H9 (cell line): ENCODE data around the gene TKTL1. TPM values are rescaled to one million over a fixed set of nuclear protein-coding genes. Genes with fewer than 3 reads are reported as not detected.

ENCODE experiments used
- DNase-seq: peaks from one replicate; pipeline ENCODE4 v3.0.0-alpha.2; 2017
- H2AFZ ChIP-seq: one replicate; pipeline ENCODE4 v1.6.1; 2013; ENCODE audit warnings: mild to moderate bottlenecking, low read length, control low read depth, moderate library complexity
- H2AK5ac ChIP-seq: 2 replicates; pipeline ENCODE4 v1.6.1; 2013; ENCODE audit warnings: low read length, control low read depth, mixed read lengths; ENCODE audit not compliant: insufficient read length
- H2BK120ac ChIP-seq: one replicate; pipeline ENCODE4 v1.6.1; 2013; ENCODE audit warnings: low read depth, mild to moderate bottlenecking, low read length, control low read depth, inconsistent platforms; ENCODE audit not compliant: poor library complexity, severe bottlenecking
- H2BK12ac ChIP-seq: 2 replicates; pipeline ENCODE4 v1.6.1; 2013; ENCODE audit warnings: low read length, control low read depth, mixed read lengths, low read depth; ENCODE audit not compliant: insufficient read length
- H2BK15ac ChIP-seq: 2 replicates; pipeline ENCODE4 v1.6.1; 2013; ENCODE audit warnings: low read depth, low read length, control low read depth
- H2BK20ac ChIP-seq: one replicate; pipeline ENCODE4 v1.6.1; 2013; ENCODE audit warnings: low read depth, mild to moderate bottlenecking, low read length, control low read depth, inconsistent platforms; ENCODE audit not compliant: poor library complexity, severe bottlenecking
- H2BK5ac ChIP-seq: 2 replicates; pipeline ENCODE4 v1.6.1; 2013; ENCODE audit warnings: low read length, control low read depth, mixed read lengths; ENCODE audit not compliant: insufficient read length
- H3K14ac ChIP-seq: 2 replicates; pipeline ENCODE4 v1.6.1; 2013; ENCODE audit warnings: low read length, control low read depth; ENCODE audit not compliant: insufficient read depth
- H3K18ac ChIP-seq: 2 replicates; pipeline ENCODE4 v1.6.1; 2013; ENCODE audit warnings: low read depth, mild to moderate bottlenecking, mixed read lengths, low read length, control low read depth; ENCODE audit not compliant: insufficient read length
- H3K23ac ChIP-seq: 2 replicates; pipeline ENCODE4 v1.6.1; 2013; ENCODE audit warnings: low read length, control low read depth, mixed read lengths, low read depth; ENCODE audit not compliant: insufficient read length
- H3K23me2 ChIP-seq: 2 replicates; pipeline ENCODE4 v1.6.1; 2013; ENCODE audit warnings: low read depth, mild to moderate bottlenecking, mixed read lengths, low read length, control low read depth; ENCODE audit not compliant: insufficient read length, poor library complexity, severe bottlenecking
- H3K27ac ChIP-seq: 2 replicates; pipeline ENCODE4 v1.5.1; 2013; ENCODE audit warnings: low read length, control low read depth, mixed read lengths, low read depth; ENCODE audit not compliant: insufficient read length
- H3K27me3 ChIP-seq: 2 replicates; pipeline ENCODE4 v1.6.1; 2013; ENCODE audit warnings: low read length, control low read depth, inconsistent platforms; ENCODE audit not compliant: insufficient read depth
- H3K4ac ChIP-seq: 2 replicates; pipeline ENCODE4 v1.6.1; 2013; ENCODE audit warnings: low read depth, mild to moderate bottlenecking, control low read depth, inconsistent platforms, low read length, moderate library complexity
- H3K4me1 ChIP-seq: 2 replicates; pipeline ENCODE4 v1.6.1; 2013; ENCODE audit warnings: low read length, control low read depth, inconsistent platforms; ENCODE audit not compliant: insufficient read depth
- H3K4me2 ChIP-seq: 2 replicates; pipeline ENCODE4 v1.6.1; 2013; ENCODE audit warnings: low read length, control low read depth, mixed read lengths; ENCODE audit not compliant: insufficient read length, insufficient read depth
- H3K56ac ChIP-seq: 2 replicates; pipeline ENCODE4 v1.6.1; 2013; ENCODE audit warnings: low read depth, mild to moderate bottlenecking, mixed read lengths, low read length, control low read depth; ENCODE audit not compliant: insufficient read length
- H3K79me1 ChIP-seq: 2 replicates; pipeline ENCODE4 v1.6.1; 2013; ENCODE audit warnings: low read depth, mild to moderate bottlenecking, moderate library complexity, low read length, control low read depth, inconsistent platforms; ENCODE audit not compliant: insufficient read depth, poor library complexity, severe bottlenecking
- H3K79me2 ChIP-seq: 2 replicates; pipeline ENCODE4 v1.6.1; 2013; ENCODE audit warnings: low read length, control low read depth, inconsistent platforms; ENCODE audit not compliant: insufficient read depth
- H3K9ac ChIP-seq: 2 replicates; pipeline ENCODE4 v1.6.1; 2013; ENCODE audit warnings: low read length, control low read depth, mixed read lengths; ENCODE audit not compliant: insufficient read length; ENCODE audit errors: extremely low read depth
- H3K9me3 ChIP-seq: one replicate; pipeline ENCODE4 v1.6.1; 2013; ENCODE audit warnings: low read depth, low read length, inconsistent platforms; ENCODE audit not compliant: control insufficient read depth
- H3T11ph ChIP-seq: one replicate; pipeline ENCODE4 v1.6.1; 2013; ENCODE audit warnings: mild to moderate bottlenecking, low read length, control low read depth, inconsistent platforms
- H4K20me1 ChIP-seq: one replicate; pipeline ENCODE4 v1.6.1; 2013; ENCODE audit not compliant: control insufficient read depth, insufficient read length, insufficient read depth
- H4K5ac ChIP-seq: 2 replicates; pipeline ENCODE4 v1.6.1; 2013; ENCODE audit warnings: low read depth, mild to moderate bottlenecking, mixed read lengths, low read length, control low read depth; ENCODE audit not compliant: insufficient read length
- H4K8ac ChIP-seq: replicated peaks from 2 replicates; pipeline ENCODE4 v1.6.1; 2013; ENCODE audit warnings: low read length, control low read depth, mixed read lengths, low read depth; ENCODE audit not compliant: insufficient read length
- H4K91ac ChIP-seq: 2 replicates; pipeline ENCODE4 v1.6.1; 2013; ENCODE audit warnings: low read depth, mild to moderate bottlenecking, moderate library complexity, mixed read lengths, low read length, control low read depth; ENCODE audit not compliant: insufficient read length
- H3K27ac Mint-ChIP-seq, 3 experiments: 2 replicates in 2 of 3; 3 replicates in 1 of 3; pipeline ENCODE4 v1.8.0; 2020 to 2021; ENCODE audit warnings: mixed read lengths in 3 of 3, mild to moderate bottlenecking in 1 of 3, moderate library complexity in 1 of 3
- H3K27me3 Mint-ChIP-seq: 2 replicates; pipeline ENCODE4 v1.8.0; 2021; ENCODE audit warnings: low read depth, mild to moderate bottlenecking, moderate library complexity, mixed read lengths
- H3K36me3 Mint-ChIP-seq, 3 experiments: 2 replicates in 2 of 3; 3 replicates in 1 of 3; pipeline ENCODE4 v1.8.0; 2020 to 2021; ENCODE audit warnings: low read depth in 3 of 3, mixed read lengths in 3 of 3; ENCODE audit not compliant: insufficient read depth in 1 of 3
- H3K4me1 Mint-ChIP-seq, 2 experiments: 2 replicates each; pipeline ENCODE4 v1.8.0; 2020; ENCODE audit warnings: mixed read lengths in 2 of 2
- H3K4me3 Mint-ChIP-seq, 2 experiments: 2 replicates in 1 of 2; 3 replicates in 1 of 2; pipeline ENCODE4 v1.8.0; 2020 to 2021; ENCODE audit warnings: mild to moderate bottlenecking in 2 of 2, mixed read lengths in 2 of 2, moderate library complexity in 1 of 2
- H3K9me3 Mint-ChIP-seq, 2 experiments: 2 replicates in 1 of 2; 3 replicates in 1 of 2; pipeline ENCODE4 v1.8.0; 2020; ENCODE audit warnings: mild to moderate bottlenecking in 2 of 2, mixed read lengths in 2 of 2, moderate library complexity in 1 of 2
- WGBS: extraction: QIAGEN DNeasy Blood & Tissue Kit; methylation state at CpG from one replicate; pipeline ENCODE4 v1.1.7; 2013; ENCODE audit warnings: missing lambda C conversion rate, low lambda C conversion rate, mixed read lengths; ENCODE audit not compliant: insufficient read length; ENCODE audit errors: extremely low coverage; 5-methylcytosine and 5-hydroxymethylcytosine counted together
- total RNA-seq: library from RNA; stranded (reverse); gene quantifications from 2 replicates; pipeline ENCODE4 v1.2.1, GENCODE V29; 2021
- TF ChIP-seq, protein P1 (sequence below): fragments of 200-600 bp; sonication (generic); conservative IDR thresholded peaks from 3 replicates; pipeline ENCODE4 v1.8.0; 2021; ENCODE audit warnings: antibody characterized with exemption, mild to moderate bottlenecking

The TKTL1 gene
- total RNA-seq, 1 experiment from 2014 or later: not detected

DNA sequence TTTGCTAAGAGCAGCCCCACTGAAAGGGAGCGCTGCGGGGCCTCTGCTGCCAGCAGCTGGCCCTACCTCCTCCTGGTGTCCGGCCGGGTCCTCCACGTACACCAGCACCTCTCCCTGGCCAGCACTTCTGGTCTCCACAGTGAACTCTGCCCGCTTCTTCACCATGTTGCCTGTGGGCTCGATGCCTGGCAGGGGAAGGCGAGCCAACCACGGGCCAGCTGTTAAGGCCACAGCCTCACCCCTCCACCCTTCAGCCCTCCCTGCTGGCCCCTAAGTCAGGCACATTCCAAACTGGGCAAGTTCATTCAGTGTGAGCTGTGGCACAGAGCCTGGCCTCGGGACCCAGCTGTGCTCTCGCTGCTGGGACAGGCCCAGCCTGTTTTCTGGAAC lies 71.1 kb downstream of the TKTL1 start:
- no peak overlapping the region for H4K8ac ChIP-seq
- H3K4me2 ChIP-seq: no peak overlapping the region
- H4K5ac ChIP-seq: no peak overlapping the region
- H3K9ac ChIP-seq: no peak overlapping the region
- H3K23me2 ChIP-seq: peaks cover 3% of the 10 kb centered on the region
- no peak overlapping the region for H3K4ac ChIP-seq
- H3T11ph ChIP-seq: no peak overlapping the region
- no peak for DNase-seq
- no peak overlapping the region for H3K56ac ChIP-seq
- H3K4me1 Mint-ChIP-seq: 0 out of 4 replicates have a peak, but pooled peaks cover 0 to 5% of the 10 kb centered on the region in 2 experiments
- H3K23ac ChIP-seq: no peak overlapping the region
- H3K14ac ChIP-seq: no peak overlapping the region
- peaks cover 17% of the 10 kb centered on the region; the same call in 1 of the 2 replicates for H3K79me2 ChIP-seq
- H3K4me1 ChIP-seq: no peaks in the 10 kb centered on the region
- H3K9me3 Mint-ChIP-seq: peaks cover 38 to 54% of the 10 kb centered on the region in 2 experiments
- no peak overlapping the region for H2AK5ac ChIP-seq
- no peak overlapping the region for H3K4me3 Mint-ChIP-seq
- no peak overlapping the region for H2BK5ac ChIP-seq
- TF ChIP-seq, protein P1, sequence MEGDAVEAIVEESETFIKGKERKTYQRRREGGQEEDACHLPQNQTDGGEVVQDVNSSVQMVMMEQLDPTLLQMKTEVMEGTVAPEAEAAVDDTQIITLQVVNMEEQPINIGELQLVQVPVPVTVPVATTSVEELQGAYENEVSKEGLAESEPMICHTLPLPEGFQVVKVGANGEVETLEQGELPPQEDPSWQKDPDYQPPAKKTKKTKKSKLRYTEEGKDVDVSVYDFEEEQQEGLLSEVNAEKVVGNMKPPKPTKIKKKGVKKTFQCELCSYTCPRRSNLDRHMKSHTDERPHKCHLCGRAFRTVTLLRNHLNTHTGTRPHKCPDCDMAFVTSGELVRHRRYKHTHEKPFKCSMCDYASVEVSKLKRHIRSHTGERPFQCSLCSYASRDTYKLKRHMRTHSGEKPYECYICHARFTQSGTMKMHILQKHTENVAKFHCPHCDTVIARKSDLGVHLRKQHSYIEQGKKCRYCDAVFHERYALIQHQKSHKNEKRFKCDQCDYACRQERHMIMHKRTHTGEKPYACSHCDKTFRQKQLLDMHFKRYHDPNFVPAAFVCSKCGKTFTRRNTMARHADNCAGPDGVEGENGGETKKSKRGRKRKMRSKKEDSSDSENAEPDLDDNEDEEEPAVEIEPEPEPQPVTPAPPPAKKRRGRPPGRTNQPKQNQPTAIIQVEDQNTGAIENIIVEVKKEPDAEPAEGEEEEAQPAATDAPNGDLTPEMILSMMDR: no peak
- H2BK120ac ChIP-seq: no peak overlapping the region
- peaks cover 8% of the 10 kb centered on the region for H3K27me3 Mint-ChIP-seq
- H3K9me3 ChIP-seq: peaks cover 9% of the 10 kb centered on the region
- H3K36me3 Mint-ChIP-seq: peaks cover 40 to 69% (median 67%) of the 10 kb centered on the region in 3 experiments
- no peaks in the 10 kb centered on the region for H3K79me1 ChIP-seq
- no peak overlapping the region for H2BK15ac ChIP-seq
- no peak overlapping the region for H3K18ac ChIP-seq
- H3K27ac ChIP-seq: no peak overlapping the region
- no peak overlapping the region for H2AFZ ChIP-seq
- no peak overlapping the region for H2BK20ac ChIP-seq
- H4K91ac ChIP-seq: no peak overlapping the region
- no peak overlapping the region for H2BK12ac ChIP-seq
- no peaks in the 10 kb centered on the region for H4K20me1 ChIP-seq
- no CpG with 5 or more reads among the region's 11 CpGs for WGBS
- peak overlapping the region in 1 of 3 experiments; percentile 74; a peak in 2 of 7 replicates for H3K27ac Mint-ChIP-seq
- no peaks in the 10 kb centered on the region for H3K27me3 ChIP-seq
